ENCODE results near the gene LRTM1.
A peak's percentile ranks its signal among the peaks of the same experiment; 100 is the strongest.

Gene LRTM1

DNA sequence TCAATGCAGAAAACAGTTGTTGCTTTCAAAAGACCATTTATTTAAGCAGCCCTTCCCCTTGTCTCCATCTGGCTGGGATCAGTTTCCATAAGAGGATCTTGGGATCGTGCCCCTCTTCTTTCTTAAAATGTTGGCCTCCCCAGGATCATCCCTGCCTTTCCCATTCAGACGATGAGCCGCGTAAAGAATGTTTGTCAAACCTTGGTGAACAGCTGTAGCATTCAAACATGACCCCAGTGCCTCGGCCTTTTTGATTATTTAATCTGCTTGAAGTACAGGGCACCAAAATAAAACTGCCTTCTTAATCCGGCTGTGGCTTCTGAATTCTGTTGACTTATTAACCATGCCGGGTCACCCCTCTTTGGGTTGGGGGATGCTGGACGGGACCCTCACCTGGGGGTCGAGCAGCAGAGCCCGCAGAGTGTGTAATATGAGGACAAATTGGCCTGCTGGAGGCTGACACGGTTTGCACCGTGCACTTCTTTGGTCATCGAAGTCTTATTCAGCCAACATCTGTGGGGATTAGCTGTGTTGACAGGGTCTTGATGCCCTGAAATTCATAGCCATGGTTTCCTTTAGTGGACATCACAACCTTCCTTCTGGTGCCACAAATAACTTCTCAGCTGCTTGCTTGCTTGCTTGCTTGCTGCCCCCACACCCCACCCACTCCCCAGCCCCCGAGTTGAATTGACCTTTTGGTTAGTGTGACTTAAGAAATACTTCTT, at the start of gene LRTM1:
TSS of gene LRTM1 (minus strand) at position 14 of the 725 bp plus-strand sequence. CDS start 148 bp downstream, outside the sequence.
- no peak for DNase-seq

DNA sequence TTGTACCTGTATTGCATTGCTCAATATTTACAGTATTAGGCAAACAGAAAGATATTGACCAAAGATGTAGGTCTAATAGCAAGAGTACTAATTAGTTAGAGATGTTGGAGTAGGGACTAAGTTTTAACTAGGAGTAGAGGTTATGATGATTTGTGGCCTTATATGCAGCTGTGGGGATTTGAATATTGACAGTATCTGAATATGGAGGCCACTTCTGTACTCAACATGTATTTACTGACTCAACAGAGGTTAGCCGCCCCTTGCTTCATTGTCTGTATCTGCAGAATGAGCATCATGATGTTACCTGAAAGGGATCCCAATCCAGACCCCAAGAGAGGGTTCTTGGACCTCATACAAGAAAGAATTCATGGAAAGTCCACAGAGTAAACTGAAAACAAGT, 49.6 kb upstream of the LRTM1 start:
- DNase-seq, result no peak

DNA sequence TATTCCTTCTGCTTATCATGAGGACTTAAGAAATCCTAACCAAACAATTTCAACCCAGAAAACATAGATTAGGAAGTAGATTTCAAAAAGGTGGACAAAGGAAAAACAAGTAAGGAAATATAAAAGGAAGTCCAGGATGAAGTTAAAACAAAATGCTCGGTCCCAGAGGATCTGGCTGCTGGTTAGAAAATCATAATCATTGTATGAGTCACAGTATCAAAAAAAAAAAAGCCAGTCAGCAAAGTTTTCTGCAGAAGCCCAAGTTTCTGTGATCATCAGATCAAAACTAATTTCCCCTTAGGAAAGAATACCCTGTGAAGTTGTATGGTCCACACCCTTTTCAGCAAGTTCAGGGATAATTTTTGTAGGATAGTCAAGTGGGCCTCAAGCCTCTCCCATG, 43.0 kb upstream of the LRTM1 start:
- no peak for DNase-seq

DNA sequence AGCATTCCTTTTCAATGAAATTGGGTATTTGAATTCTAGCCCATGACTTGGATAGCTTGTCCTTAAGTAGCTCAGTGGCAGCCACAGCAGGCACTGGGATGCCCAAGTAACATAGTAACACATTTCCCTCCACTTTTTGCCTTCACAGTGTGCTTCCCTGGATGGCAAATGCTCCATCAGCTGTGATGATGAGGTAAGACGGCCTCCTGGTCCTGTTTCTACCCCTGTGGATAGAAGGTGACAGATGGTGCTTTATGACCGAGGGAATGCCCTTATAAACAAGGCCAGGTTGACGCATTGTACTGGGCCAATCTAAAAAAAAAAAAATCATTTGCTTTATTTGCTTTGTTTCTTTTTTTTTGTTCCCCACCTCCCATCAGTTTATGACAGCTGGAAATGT, 41.8 kb upstream of the LRTM1 start:
- no peak for DNase-seq

DNA sequence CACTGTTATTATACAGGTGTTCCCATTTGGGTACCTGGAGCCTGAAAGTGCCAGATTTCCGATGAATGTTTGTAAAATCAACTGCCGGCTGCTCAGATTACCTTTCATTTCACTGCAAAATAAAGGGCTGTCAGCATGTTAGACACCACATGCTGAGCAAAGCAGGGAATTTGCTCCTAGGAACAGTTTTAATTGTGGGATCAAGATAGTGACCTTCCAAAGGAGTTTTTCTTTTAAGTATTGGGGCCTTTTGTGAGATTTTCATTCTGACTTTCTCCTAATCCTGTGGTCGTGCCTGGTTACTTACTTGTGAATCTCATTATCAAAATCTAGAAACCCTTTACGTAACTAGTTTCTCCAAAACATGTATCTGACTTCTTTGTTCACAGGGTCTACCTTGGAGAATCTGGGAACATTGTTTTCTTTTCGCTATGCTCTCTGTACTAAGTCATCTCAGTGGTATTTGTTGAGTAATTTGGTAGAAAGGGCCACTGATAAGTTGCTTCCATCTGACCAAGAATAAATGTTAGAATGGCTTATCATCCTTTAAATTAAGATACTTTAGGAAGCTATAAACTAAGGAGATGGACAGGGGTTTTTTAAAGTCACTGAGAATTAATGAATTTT, 40.8 kb upstream of the LRTM1 start:
- no peak for DNase-seq

DNA sequence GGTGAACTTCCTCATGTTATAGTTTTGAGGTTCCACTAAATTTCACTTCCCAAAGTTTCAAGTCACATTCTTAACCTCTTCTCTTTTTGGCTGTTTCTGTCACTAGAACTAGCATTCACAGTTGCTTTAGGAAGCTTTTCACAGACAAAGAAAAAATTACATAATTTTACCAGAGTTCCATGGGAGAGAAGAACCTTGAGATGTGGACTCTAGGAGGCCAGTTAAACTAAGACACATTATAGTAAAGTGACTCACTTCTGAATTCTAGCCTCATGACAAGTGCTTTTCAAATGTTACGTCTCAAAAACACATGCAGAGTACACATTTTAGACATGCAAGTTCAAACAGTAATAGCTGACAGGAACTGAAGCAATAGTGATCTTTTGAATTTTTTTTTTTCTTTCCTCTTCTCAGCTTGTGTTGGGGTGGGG, 39.9 kb upstream of the LRTM1 start:
- DNase-seq, result no peak

DNA sequence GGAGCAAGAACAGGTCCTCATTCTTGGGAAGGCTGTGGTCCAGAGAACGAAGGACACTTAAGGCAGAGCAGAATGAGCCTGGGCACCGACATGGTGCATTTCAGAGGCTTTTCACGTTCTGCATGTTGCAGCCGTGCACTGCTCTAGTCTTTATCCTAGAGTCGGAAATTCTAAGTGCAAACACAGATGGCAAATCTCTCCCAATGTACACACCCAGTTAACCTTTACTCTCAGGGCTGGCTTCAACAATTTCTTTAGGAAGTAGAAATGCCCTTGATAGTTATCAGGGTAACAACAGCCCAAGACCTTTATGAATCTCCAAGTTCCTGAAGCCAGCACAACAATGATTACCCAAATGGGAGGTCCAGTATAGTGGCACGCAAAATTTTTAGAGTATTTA, 39.1 kb upstream of the LRTM1 start:
- no peak for DNase-seq

DNA sequence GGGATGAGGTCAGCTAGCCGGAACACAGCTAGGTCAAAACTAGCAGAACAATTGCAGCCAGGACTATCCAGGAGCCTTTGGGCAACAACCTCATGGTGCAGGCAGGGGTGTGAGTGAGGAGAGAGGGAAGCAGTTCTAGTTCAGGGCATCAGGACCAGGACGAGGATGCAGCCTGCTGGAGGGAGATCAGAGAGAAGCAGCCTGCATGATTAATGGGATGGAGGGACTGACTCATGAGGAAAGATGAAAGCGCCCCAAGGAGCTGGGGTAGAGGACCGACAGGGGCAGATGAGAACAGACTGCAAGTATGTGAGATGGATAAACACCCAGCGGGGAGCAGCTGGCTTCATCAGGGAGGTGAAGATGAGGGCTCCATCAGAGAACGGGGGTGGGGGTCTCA, 37.9 kb upstream of the LRTM1 start:
- DNase-seq, result no peak

DNA sequence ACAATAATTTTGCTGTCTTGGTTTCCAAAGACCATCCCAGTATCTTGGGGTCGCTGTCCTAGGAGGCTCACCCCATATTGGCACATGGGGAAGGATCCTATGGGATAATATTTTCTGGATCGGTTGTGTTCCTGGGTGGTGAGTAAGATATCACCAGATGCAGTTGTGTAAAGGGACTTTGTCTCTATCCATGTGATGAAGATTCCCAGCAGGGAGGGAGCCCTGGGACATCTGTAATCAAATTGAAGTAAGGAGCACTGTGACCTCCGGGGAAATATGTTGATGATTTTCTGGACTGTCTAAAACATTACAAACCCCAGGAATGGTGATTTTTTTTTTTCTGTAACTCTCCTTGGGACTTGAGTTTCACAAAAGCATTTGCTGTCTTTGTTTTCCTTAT, 36.2 kb upstream of the LRTM1 start:
- no peak for DNase-seq

DNA sequence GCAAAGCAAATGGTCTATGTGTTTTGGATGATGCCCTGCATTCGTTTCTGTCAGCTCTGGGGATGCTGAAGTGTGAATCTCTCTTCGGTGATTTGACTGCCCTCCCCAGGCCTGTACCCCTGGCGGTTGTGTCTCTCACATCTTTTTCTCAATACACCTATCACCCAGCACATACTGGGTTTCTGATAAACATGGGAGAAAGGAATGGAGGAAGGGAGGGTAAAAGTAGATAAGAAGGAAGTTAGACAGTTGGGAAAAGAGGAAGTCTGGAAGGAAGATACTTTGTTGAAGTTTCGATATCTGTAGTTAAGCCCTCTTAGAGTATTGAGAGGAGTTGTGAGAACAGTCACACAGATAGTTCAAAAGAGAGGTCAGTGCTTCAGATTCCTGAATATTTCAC, 35.8 kb upstream of the LRTM1 start:
- no peak for DNase-seq

DNA sequence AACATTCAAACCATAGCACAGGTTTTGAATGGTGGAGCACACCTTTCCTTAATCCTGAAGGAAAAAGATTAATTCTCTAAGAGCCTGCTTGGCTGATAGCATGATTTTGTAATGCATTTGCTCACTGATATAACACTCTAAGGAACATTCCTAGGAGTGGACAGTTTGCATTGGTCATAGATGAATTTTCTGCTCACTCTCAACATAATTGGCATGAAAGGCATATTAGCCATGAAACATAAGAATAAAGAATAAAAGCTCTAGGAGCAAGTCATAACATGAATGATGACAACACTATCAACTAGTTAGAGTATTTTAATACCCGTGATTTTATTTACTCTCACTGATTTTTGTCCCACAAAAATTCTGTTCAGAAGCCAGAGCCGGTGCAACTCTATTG, 34.3 kb upstream of the LRTM1 start:
- no peak for DNase-seq

DNA sequence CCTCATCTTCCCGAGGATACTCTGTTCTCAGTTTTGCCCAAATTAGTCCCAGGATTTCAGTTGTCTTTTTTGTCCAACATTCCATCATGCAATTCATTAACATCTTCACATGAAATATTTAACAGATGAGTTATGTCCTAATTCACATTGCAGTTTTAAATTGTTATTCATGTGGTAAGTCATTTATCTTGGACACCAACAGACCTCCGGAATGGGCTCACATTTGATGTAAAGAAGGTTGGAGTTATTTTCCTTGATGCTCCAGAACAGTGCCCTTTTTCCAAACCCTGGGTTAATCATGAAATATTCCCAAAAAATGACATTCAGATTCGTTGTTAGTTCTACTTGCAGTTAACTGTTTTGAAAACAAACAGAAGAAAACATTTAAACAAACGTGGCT, 32.8 kb upstream of the LRTM1 start:
- DNase-seq, result no peak

DNA sequence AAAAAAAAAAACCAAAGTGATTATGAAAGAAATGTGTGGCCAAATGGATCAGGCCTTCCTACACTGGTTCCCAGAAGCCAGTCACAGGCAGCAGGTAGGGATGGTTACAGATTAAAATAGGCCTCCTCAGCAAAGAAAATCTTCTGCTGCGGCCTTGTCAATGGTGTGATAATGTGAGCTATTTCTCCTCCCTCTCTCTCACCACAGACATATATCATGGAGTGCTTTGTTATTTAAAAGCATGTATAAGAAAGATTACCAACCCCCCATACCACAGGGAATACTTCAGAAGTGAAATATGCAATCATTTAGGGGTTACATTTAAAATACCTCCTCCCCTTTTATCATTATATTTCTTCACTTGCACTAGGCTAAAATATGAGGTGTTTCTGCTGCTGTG, 32.2 kb upstream of the LRTM1 start:
- no peak for DNase-seq

DNA sequence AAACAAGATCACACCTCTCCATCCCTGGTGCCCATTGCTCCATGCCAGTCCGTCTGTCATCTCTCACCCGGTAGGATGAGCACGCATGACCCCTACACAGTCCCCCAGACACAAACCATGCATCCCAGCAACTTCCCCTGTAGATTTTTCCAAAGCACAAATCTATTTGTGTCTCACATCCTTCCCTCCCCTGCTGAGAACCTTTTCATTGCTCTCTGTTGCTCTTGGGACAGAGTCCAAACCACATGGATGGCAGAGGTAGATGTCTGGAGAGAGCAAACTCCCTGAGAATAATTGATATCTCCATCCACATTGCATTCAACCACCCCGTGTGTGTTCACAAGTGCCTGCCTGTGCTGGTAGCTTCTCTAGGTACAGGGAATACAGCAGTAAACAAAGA, 29.9 kb upstream of the LRTM1 start:
- DNase-seq, result peak; percentile 35

DNA sequence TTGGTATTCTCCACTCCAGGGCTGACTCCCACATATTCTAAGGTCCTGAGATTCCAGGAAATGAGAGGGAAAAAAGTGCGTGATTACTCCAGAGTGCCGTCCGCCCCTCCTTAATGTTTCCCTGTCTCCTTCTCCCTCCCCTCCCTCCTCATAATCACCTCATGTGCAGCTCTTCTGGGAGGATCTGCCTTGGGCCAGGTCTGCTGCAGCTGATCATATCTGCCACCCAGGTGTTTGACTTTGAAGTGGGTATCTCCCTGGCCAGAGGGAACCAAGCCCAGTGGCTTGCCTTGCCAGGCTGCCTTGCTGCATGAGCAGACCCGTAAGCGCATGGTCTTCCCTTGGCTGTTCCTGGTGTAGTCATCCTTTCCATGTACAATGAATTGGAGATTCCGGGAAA, 28.1 kb upstream of the LRTM1 start:
- DNase-seq, result no peak

DNA sequence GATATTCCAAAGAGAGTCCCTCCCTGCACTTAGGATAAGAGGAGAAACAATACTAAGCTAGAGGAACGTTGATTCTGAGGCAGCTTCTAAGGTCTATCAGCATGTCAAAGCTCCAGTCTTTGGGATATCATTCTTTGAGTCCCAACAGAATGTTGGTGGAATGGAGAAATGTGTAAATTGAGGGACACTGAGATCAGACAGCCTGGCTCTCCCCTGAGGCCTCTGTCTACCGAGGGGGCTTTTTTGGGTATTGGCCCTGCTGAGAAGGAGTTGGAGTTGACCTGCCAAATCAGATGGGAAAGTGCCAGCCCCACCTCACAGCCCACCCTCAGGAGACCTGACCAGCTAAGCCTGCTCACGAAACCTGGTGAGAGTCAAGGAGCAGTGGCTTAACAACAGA, 27.6 kb upstream of the LRTM1 start:
- no peak for DNase-seq

DNA sequence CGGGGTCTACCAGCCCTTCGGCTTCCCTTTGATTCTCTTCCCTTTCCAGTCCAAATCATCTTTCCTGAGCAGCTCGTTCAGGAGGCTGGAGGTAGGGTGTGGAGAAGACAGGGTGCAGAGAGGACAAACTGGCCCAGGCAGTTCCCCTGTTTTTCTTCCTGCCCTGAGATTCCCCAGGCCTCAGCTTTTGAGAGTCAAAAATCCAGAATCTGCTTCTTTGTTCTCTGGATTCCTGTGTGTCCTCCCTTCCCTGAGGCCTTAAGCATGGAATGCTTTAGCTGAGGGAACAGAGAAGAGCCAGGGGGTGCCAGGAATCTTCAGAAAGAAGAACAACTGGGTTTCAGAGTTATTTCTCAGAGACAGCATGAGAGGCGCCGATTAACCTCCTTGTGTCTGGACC, 26.7 kb upstream of the LRTM1 start:
- no peak for DNase-seq

DNA sequence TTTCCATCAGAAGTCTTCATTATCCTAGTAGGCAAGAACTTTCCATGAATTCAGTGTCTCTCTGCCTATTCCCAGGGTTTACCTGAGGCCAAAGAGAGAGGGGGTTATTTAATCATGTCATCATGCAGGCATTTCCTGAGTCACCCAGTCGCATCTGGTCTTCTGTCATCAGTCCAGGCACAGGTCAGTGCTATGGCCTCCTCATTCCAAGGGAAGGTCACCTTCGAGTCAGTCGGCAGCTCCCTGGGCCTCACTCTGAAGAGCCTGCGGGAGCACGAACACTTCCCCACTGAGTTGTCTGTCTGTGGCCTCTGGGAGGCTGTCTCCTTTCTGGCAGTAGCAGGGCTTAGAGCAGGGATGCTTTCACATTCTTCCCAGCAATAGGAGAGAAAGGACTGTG, 26.2 kb upstream of the LRTM1 start:
- DNase-seq, result no peak

DNA sequence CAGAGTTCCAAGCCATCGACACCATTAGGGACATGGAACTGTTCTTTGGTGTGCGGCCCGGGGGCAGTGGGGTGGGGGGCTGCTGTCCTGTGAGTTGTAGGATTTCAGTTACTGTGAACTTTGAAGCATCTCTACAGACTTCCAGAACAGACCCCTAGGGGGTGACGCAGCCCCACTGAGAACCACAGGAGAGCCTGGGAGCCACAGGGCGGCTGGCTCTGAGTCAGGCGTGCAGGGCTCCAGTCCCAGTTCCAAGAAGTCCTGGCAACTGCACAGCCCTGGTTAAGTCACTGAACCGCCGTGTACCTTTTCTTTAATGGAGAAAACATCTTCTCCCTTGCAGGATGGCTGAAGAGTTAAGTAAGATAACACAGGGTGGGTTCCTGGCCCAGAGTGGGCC, 23.5 kb upstream of the LRTM1 start:
- DNase-seq, result no peak

DNA sequence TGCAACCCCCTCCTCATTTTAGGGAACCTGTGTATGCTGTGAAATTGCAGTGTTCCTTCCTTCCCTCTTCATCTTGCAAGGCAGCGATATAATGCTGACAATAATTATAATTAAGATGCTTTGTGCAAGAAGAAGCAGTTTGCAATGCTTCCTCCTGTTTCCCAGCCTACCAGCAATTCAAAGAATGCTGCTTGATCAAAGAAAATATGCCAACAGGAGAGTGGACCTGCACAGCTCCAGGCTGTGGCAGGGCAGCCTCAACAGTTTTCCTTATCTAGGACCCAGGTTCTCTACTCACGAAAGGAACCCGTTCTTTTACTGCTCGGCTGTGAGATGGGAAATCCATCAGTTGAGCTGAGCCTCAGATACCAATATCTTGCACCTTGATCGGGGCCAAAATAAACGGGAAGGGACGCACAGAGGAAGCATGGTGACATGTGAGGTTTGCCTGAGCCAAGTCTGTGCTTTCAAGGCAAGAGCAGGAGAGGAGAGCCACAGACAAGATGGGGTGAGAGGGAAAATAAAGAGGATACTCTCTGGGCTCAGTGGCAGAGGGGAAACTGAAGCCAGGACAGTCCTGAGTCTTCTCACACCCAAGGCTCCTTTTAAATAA, 22.6 kb upstream of the LRTM1 start:
- DNase-seq, result no peak

DNA sequence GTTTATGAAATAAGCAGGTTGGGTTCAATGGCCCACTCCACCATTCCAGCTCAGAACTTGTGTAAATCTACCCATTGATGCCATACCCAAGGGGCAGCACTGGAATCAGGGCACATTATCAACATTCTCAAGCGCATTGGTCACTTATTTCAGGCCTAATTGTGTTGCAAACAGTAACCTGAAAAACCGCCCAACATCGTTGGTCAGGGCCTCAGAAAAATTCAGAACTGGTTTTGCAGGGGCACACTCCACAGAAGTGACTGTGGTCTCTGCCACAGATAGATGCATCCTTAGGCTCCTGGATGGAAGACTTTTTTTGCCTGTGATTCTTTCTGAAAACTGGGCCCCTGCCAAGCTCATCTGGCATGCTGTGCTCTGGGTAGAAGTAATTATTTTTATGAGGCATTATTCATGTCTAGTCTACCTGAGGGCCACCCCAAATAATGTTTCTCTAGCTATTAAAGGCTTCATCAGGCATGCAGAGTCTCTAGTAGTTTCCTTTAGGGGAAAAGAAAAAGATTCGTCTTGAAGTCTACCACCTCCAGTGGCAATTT, 21.7 kb upstream of the LRTM1 start:
- peak; percentile 17 for DNase-seq

DNA sequence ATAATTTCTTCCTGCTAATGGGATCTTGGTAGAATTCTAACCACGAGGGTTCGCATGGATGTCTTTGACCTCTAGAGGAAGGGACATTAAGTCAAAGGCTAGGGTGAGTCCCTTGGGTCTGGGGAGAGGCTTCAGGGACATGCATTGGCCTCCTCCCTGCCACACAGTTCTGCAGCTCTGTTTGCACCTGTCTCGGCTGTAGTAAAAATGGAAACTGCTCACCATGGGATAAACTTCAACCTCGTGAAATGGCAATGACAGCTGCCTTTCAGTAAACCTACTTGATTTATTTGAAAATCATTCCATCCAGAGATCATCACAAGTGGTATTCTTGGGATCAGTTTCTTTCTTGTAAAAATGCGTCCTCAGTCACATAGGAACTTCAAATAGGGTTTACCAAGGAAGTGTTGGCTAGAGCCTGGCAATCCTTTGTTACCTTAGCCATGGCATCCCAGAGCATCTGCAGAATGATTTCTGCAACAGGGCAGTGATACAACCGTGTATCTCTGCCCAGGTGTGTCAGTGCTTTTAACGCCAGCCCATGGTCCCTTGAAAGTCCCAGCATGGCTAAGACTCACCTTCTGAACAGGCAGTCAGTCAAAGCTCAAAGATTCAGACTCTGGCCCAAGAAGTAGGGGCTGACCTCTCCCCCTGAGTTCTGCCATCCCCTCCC, 14.0 kb upstream of the LRTM1 start:
- DNase-seq, result no peak

DNA sequence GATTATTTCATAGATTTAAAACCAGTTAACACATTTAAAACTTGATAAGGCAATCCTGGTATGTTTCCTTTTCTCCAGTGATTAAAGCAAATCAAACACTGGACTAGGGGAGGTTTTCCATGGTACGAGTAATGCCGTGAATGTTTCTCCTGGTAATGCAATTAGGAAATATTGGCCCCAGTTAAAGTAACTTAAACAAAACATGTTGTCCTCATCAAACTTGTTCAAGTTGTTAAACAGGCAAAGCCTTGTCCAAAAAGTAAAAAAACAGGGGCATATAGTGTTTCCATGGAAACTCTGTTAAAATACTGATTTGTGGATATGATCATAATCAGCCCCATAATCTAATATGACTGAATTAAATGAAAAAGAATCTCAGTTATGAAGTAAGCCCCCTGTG, 13.1 kb upstream of the LRTM1 start:
- DNase-seq, result no peak
